HL-60/S4 (cell line): ENCODE measurements around the gene WNT10A.
"Not testable (repeated sequence)": the region's sequence is repeated elsewhere in the genome, so short reads cannot be mapped to it uniquely, and the experiment has no call there.

Source experiments
- in situ Hi-C: fragments of 300-500 bp; cut with MboI; formaldehyde crosslinking; loops from 2 replicates; pipeline ENCODE4 v1.14.3; 2022; ENCODE audit warnings: low sequenced_read_pairs

The WNT10A gene

DNA sequence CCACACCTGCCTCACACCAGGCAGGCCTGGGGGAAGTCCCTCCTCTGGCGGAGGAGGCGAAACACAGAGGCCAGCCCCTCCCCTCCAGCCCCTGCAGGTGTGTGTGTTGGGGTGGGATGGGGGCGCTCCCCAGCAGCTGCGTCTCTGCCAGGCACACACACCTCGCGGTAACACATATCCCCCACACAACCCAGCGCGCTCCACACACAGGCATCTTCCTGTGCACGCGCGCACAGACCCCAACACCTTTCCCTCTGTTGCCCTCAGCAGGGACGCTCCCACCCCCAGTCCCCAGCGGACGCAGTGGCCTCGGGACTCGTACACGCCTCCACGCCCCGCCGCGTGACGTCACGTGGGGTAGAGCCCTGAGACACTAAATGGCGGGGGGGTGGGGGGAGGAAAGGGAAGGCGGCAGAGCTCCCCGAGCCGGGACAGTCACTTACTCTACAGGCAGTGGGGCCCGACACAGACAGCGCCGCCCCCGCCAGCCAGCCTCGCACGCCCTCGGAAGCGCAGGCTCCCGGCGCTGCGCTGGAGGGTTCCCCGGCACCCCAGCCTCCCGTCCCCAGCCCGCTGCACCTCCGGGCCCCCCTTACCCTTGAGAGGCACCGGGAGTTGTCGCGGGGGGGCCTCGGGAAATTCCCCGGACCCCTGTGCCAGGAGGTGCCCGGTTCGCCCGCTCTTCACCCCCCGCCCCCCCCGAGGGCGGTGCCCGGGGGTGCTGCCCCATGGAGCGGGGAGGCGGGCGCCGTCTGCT lies at the start of gene WNT10A:
Gene WNT10A, plus strand, starts transcription at position 751 of the 757 bp plus-strand sequence. CDS start 144 bp downstream, outside the sequence.
- in situ Hi-C loops: no loop called here

- in situ Hi-C loops: no loop called here
These were observed 49.2 kb upstream of the WNT10A start, which contains the start of gene PRKAG3 for GRCh38 chr2:218831378-218831990. Gene PRKAG3 (minus strand): TSS chr2:218831803.

DNA sequence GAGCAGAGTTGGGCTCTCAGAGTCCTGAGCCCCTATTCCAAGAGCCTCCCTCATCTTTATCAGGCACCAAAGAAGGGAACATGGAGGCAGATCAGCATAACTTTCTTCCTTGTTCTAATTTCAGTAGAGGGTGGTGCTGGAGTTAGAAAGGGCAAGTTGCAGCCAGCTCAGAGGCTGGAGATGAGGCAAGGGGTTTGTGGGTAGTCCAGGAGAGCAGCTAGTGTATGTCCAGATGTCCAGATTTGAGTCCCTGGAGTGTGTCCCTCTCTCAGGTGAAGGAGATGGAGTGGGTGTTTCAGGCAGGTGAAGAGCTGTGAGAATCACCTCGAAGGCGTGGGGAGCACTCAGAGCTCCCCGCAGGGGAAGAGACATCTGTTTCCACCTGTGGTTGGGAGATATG lies 48.6 kb upstream of the WNT10A start:
- in situ Hi-C loops: no loop called here

GRCh38 chr2:218832520-218832919 lies 48.1 kb upstream of the WNT10A start:
- in situ Hi-C loops: no loop called here

DNA sequence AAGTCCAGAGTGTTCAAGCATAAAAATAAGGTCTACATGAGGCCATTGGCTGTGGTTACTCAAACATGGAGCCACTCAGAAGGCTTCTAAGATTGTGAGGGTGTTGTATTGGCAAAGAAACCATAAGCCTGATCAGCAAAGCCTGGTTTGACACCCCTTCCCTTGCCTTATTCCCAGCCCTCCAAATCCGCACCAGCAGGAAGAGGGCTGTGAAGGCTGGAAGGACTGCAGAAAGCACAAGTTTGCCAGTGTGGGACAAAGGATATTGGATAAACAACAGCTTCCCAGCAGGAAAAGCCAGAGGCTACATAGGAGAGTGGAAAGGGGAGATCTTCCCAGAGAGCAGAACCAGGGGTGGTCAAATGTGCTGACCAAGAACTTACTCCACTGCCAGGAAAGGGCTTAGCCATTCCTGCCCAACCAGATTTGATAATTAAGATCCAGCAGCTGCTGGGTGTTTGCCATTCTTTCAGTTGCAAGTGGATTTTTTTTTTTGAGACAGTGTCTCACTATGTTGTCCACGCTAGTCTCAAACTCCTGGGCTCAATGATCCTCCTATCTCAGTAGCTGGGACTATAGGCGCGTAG lies 47.5 kb upstream of the WNT10A start:
- in situ Hi-C loops: no loop called here

DNA sequence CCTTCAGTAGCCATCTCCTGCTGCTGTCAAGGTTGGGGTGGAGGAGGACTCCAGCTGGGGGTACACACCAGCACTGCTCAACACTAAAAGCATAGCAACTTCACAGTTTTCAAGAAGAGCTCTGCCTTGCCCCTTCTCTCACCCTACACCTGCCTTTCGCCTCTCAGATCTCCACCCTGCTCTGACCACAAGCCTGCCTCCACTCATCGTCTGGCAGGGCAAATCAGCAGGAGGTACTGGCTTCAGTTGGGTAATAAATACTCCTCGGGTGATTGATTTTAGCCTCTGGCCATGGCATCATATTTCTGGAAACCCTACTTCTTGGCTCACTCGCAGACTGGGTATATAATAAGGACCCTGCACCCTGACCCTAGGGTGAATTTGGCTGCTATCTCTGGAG lies 46.0 kb upstream of the WNT10A start:
- in situ Hi-C loops: no loop called here

DNA sequence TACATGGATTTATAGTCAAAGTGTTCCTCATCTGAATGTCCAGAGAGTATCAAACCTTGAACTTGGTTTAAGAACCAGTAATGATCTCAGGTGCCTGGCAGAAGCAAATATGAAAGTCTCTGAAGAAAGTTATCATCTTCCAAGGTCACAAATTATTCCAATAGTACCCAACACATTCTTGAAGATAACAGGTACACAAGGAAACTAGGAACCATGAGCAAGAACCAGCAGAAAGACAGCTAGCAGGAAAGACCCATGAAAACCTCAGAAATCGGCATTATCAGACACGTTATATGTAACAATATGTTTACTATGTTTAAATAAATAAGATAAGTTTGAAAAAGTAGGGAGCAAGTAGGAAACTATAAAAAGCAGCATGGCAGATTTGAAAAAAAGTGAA lies 43.2 kb upstream of the WNT10A start:
- in situ Hi-C loops: no loop called here

DNA sequence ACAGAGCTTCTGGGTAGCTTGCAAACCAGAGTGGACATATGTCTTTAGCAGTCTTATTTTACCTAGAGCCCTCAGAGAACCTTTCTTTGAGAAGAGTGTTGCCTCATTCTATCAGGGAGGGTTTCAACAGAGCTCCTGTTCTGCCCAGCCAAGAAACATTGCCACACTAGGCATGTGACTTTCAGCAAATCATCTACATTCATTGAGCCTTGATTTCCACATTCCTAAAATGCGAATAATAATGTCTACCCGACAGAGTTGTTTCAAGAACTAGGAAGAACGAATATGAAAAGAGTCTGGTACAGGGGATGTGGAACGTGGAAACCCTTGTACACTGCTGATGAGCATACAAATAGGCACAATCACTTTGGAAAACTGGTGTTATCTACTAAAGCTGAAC lies 41.2 kb upstream of the WNT10A start:
- in situ Hi-C loops: no loop called here

GRCh38 chr2:218839888-218840287 lies 40.8 kb upstream of the WNT10A start:
- in situ Hi-C loops: no loop called here

DNA sequence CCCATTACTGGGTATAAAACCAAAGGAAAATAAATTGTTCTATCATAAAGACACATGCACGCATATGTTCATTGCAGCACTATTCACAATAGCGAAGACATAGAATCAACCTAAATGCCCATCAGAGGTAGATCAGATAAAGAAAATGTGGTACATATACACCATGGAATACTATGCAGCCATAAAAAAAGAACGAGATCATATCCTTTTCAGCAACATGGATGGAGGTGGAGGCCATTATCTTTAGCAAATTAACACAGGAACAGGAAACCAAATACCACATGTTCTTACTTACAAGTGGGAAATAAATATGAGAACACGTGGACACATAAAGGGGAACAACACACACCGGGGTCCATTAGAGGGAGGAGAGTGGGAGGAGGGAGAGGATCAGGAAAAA lies 36.3 kb upstream of the WNT10A start:
- in situ Hi-C loops: not testable (repeated sequence)

GRCh38 chr2:218846963-218847362 lies 33.7 kb upstream of the WNT10A start:
- in situ Hi-C loops: loop anchor here (5.0 kb wide), 1 partner anchor 120 kb away; no protein-coding TSS in a partner anchor

DNA sequence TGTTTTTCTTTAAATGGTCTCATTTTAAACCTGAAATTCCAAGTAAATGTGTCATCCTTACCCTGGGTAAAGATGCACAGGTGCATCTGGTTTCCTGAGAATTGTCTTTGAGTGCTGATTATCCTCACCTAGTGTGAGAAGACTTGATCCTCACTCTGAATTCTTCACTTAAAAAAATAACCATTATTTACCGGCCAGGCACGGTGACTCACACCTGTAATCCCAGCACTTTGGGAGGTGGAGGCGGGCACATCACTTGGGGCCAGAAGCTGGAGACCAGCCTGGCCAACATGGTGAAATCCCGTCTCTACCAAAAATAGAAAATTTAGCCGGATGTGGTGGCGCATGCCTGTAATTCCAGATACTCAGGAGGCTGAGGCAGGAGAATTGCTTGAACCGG lies 30.9 kb upstream of the WNT10A start:
- in situ Hi-C loops: loop anchor here (5.0 kb wide), 1 partner anchor 122 kb away; no protein-coding TSS in a partner anchor

DNA sequence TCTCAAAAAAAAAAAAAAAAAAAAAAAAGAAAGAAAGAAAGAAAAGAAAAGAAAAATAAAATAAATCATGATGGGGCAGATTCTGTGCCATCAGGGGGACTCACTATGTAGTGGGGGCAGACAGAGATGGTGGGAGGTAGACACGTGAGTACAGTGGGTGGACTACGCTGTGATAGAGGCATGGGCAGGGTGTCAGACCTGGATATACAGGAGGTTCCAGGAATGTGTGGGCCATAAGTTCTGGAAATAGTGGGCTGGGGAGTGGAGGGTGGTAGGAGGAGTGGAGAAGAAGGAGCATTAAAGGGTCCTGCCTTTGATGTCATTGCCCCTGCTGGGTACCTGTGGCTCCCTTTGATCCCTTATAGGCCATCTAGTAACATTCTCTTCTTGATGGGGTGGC lies 29.9 kb upstream of the WNT10A start:
- in situ Hi-C loops: no loop called here

DNA sequence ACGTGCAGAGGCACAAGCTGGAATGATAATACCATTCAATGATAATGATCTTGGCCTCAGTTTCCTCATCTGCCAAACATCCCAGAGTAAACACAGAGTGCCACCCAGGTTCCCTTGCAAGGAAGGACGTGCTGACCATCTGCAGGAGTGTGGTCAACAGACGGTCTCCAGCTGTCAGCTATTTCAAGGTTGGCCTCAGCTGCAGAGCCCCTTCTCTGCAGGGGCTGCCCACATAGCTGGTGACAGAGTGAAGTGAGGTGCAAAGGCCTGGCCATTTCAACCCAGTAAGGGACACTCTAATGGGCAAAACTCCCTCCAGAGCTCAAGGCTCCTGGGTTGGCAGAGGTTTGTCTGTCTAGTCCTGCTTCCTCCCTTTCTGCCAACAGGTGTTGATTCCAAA lies 29.4 kb upstream of the WNT10A start:
- in situ Hi-C loops: no loop called here

- in situ Hi-C loops: no loop called here
These were observed 27.6 kb upstream of the WNT10A start for GRCh38 chr2:218852911-218853667.

GRCh38 chr2:218853766-218854165 lies 26.9 kb upstream of the WNT10A start:
- in situ Hi-C loops: no loop called here

- in situ Hi-C loops: no loop called here
These were observed 25.8 kb upstream of the WNT10A start for GRCh38 chr2:218854860-218855259.

- in situ Hi-C loops: no loop called here
These were observed 25.1 kb upstream of the WNT10A start for GRCh38 chr2:218855305-218856166.

- in situ Hi-C loops: no loop called here
These were observed 24.3 kb upstream of the WNT10A start for GRCh38 chr2:218856167-218856895.

GRCh38 chr2:218856896-218857243 lies 23.8 kb upstream of the WNT10A start:
- in situ Hi-C loops: no loop called here
